GM23248 (cell line): ENCODE measurements around the gene UPF1. TPM values are rescaled to one million over a fixed set of nuclear protein-coding genes. Genes with fewer than 3 reads are reported as not detected.
A peak's percentile ranks its signal among the peaks of the same experiment; 100 is the strongest.

ENCODE experiments used
- DNase-seq: peaks from one replicate; pipeline ENCODE4 v3.0.0-alpha.2; 2015
- H2AFZ ChIP-seq: fragments of 200-600 bp; sonication (generic); 2 replicates; pipeline ENCODE4 v1.6.1; 2016; ENCODE audit warnings: antibody characterized with exemption
- H3F3A ChIP-seq: fragments of 200-600 bp; sonication (generic); 2 replicates; pipeline ENCODE4 v1.6.1; 2016; ENCODE audit warnings: mild to moderate bottlenecking, antibody characterized with exemption, mixed run types; ENCODE audit not compliant: insufficient read depth
- H3K27ac ChIP-seq: fragments of 200-600 bp; sonication (generic); 2 replicates; pipeline ENCODE4 v1.5.1; 2016; ENCODE audit warnings: mild to moderate bottlenecking
- H3K27me3 ChIP-seq: fragments of 200-600 bp; sonication (generic); replicated peaks from 2 replicates; pipeline ENCODE4 v1.6.1; 2016; ENCODE audit warnings: mild to moderate bottlenecking; ENCODE audit not compliant: insufficient read depth
- H3K36me3 ChIP-seq: fragments of 200-600 bp; sonication (generic); 2 replicates; pipeline ENCODE4 v1.6.1; 2016; ENCODE audit warnings: low read depth, mild to moderate bottlenecking
- H3K4me1 ChIP-seq: fragments of 200-600 bp; sonication (generic); 2 replicates; pipeline ENCODE4 v1.6.1; 2016; ENCODE audit warnings: mild to moderate bottlenecking; ENCODE audit not compliant: insufficient read depth
- H3K4me2 ChIP-seq: fragments of 200-600 bp; sonication (generic); one replicate; pipeline ENCODE4 v1.6.1; 2016; ENCODE audit warnings: mild to moderate bottlenecking; ENCODE audit not compliant: unreplicated experiment
- H3K4me3 ChIP-seq: fragments of 200-600 bp; sonication (generic); 2 replicates; pipeline ENCODE4 v1.5.1; 2016; ENCODE audit warnings: mild to moderate bottlenecking
- H3K79me2 ChIP-seq: fragments of 200-600 bp; sonication (generic); 2 replicates; pipeline ENCODE4 v1.6.1; 2016; ENCODE audit warnings: mild to moderate bottlenecking; ENCODE audit not compliant: insufficient read depth
- H3K9ac ChIP-seq: fragments of 200-600 bp; sonication (generic); 2 replicates; pipeline ENCODE4 v1.6.1; 2016; ENCODE audit warnings: mild to moderate bottlenecking
- H3K9me2 ChIP-seq: fragments of 200-600 bp; sonication (generic); 2 replicates; pipeline ENCODE4 v1.6.1; 2016; ENCODE audit warnings: mixed run types, mild to moderate bottlenecking, moderate library complexity; ENCODE audit not compliant: insufficient read depth
- H3K9me3 ChIP-seq: fragments of 200-600 bp; sonication (generic); one replicate; pipeline ENCODE4 v1.6.1; 2017; ENCODE audit warnings: low read depth
- H4K20me1 ChIP-seq: fragments of 200-600 bp; sonication (generic); 2 replicates; pipeline ENCODE4 v1.6.0; 2016; ENCODE audit not compliant: insufficient read depth
- EZH2 ChIP-seq: fragments of 200-600 bp; sonication (generic); IDR thresholded peaks from 2 replicates; pipeline ENCODE4 v1.6.1; 2018; ENCODE audit warnings: antibody characterized with exemption, mild to moderate bottlenecking; ENCODE audit not compliant: insufficient read depth, poor library complexity, severe bottlenecking
- EZH2phosphoT487 ChIP-seq: fragments of 200-600 bp; sonication (generic); IDR thresholded peaks from 2 replicates; pipeline ENCODE4 v1.6.1; 2018; ENCODE audit warnings: antibody characterized with exemption, moderate library complexity, mild to moderate bottlenecking, low read depth; ENCODE audit not compliant: insufficient read depth
- WGBS, 2 experiments: methylation state at CpG; one replicate each; pipeline ENCODE4 v1.1.6; 2015 to 2017; ENCODE audit warnings: low lambda C conversion rate in 2 of 2, low coverage in 1 of 2; ENCODE audit errors: missing lambda C conversion rate in 2 of 2; 5-methylcytosine and 5-hydroxymethylcytosine counted together
- in situ Hi-C: fragments of 300-500 bp; cut with MboI; formaldehyde crosslinking; loops from 2 replicates; pipeline ENCODE4 v1.15.0; 2020
- polyA plus RNA-seq: library from polyadenylated mRNA; unstranded; fragments of >200 nt; fragmentation: Nextera tagmentation; extraction: Ambion mirVana; gene quantifications from 2 replicates; pipeline ENCODE4 v1.2.1, GENCODE V29; 2016
- total RNA-seq: library from RNA; depleted of rRNA; stranded (reverse); fragments of >200 nt; shearing (Covaris generic); gene quantifications from 2 replicates; pipeline ENCODE4 v1.2.3, GENCODE V29; 2014

UPF1 gene
- total and polyA plus RNA-seq, 2 experiments from 2014 or later = 4.3 to 57.4 TPM

DNA sequence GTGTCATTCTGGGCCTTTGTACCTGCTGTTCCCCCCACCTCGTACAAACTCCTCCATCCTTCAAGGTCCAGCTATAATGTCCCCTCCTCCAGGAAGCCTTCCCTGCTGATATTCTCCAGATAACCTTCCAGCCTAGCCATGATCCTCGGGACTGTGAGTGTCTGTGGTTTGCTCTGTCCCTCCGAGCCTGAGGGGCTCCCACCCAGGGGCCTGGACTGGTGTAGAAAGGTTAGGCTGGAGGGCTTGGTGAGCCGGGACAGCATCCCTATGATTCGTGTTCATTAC lies 37.8 kb upstream of the UPF1 start:
- DNase-seq = no peak
- in situ Hi-C loops = no loop called here
- TF ChIP-seq EZH2phosphoT487 = no peak
- no peak for TF ChIP-seq EZH2
- peaks cover 25% of the 10 kb centered on the region for H3K27me3 ChIP-seq
- no peaks in the 10 kb centered on the region for H3K9me2 ChIP-seq
- no peak overlapping the region for H3K27ac ChIP-seq
- no peaks in the 10 kb centered on the region for H3K36me3 ChIP-seq
- H4K20me1 ChIP-seq = no peaks in the 10 kb centered on the region
- peaks cover 14% of the 10 kb centered on the region for H3K4me1 ChIP-seq
- no peaks in the 10 kb centered on the region for H3K9me3 ChIP-seq
- no peak overlapping the region for H2AFZ ChIP-seq
- H3K4me3 ChIP-seq = no peak overlapping the region
- H3F3A ChIP-seq = 0 out of 2 replicates have a peak, but pooled peaks cover 9% of the 10 kb centered on the region
- no peaks in the 10 kb centered on the region for H3K79me2 ChIP-seq
- no peak overlapping the region for H3K9ac ChIP-seq
- H3K4me2 ChIP-seq = no peak overlapping the region
- 40 to 67% methylated on average over 5 of the region's 5 CpGs for WGBS, 2 experiments

DNA sequence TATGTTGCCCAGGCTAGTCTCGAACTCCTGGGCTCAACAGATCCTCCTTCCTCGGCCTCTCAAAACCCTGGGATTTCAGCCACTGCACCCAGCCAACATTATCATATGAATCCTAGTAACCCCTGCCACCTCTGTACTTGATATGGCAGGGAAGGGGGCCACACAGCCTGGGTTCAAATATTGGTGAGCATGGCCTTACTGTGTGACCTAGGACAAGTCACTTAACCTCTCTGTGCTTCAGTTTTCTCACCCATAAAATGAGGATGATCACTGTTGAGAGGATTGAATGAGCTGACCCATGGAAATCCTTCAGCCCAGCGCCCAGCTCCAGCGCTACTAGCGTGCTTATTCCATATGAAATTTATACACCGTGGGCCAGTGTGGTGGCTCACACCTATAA lies 37.1 kb upstream of the UPF1 start:
- H3K27ac ChIP-seq = no peak overlapping the region
- H2AFZ ChIP-seq = no peak overlapping the region
- TF ChIP-seq EZH2 (no peak), EZH2phosphoT487 (no peak)
- no peaks in the 10 kb centered on the region for H3K79me2 ChIP-seq
- H3K9me3 ChIP-seq = no peaks in the 10 kb centered on the region
- 0 out of 2 replicates have a peak, but pooled peaks cover 9% of the 10 kb centered on the region for H3F3A ChIP-seq
- peaks cover 18% of the 10 kb centered on the region for H3K27me3 ChIP-seq
- H3K4me3 ChIP-seq = no peak overlapping the region
- DNase-seq = no peak
- H3K9me2 ChIP-seq = no peaks in the 10 kb centered on the region
- no peaks in the 10 kb centered on the region for H3K36me3 ChIP-seq
- no peaks in the 10 kb centered on the region for H4K20me1 ChIP-seq
- in situ Hi-C loops = no loop called here
- H3K4me2 ChIP-seq = no peak overlapping the region
- peaks cover 14% of the 10 kb centered on the region for H3K4me1 ChIP-seq
- WGBS, 2 experiments = 97% methylated on average over 6 of the region's 6 CpGs
- H3K9ac ChIP-seq = no peak overlapping the region

DNA sequence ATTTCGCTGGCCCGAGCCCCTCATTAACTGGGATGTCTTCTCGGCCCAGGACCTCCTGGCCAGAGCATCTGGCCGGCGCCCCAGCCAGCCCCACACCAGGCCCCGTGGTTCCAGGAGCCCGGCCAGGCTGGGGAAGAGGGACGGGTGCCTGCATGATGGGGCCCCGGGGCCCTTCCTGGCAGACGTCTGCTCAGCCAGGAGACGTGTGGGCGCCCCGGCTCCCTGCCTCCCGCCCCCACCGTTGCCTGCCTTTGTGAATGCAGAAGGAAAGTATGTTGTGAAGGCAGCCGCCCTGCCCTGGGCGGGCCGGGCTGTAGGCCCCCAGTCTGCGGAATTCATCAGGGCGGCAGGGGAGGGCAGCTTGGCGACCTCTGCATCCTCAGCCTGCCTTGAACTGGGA lies 36.2 kb upstream of the UPF1 start:
- Histone ChIP-seq H3K4me2 (peak overlapping the region; percentile 30), H3K27ac (peak overlapping the region; percentile 36), H3K79me2 (no peaks in the 10 kb centered on the region), H4K20me1 (no peaks in the 10 kb centered on the region), H3K9ac (no peak overlapping the region; the same call in 1 of the 2 replicates), H3K4me1 (peaks cover 14% of the 10 kb centered on the region), H3K36me3 (no peaks in the 10 kb centered on the region), H3K27me3 (peaks cover 14% of the 10 kb centered on the region), H3F3A (0 out of 2 replicates have a peak, but pooled peaks cover 9% of the 10 kb centered on the region), H3K9me2 (no peaks in the 10 kb centered on the region), H2AFZ (peak overlapping the region; percentile 50), H3K4me3 (peak overlapping the region; percentile 13), H3K9me3 (no peaks in the 10 kb centered on the region)
- DNase-seq = peak; percentile 84
- in situ Hi-C loops = no loop called here
- WGBS, 2 experiments = 4 to 7% methylated on average over 19 to 21 of the region's 21 CpGs
- TF ChIP-seq EZH2 = no peak

DNA sequence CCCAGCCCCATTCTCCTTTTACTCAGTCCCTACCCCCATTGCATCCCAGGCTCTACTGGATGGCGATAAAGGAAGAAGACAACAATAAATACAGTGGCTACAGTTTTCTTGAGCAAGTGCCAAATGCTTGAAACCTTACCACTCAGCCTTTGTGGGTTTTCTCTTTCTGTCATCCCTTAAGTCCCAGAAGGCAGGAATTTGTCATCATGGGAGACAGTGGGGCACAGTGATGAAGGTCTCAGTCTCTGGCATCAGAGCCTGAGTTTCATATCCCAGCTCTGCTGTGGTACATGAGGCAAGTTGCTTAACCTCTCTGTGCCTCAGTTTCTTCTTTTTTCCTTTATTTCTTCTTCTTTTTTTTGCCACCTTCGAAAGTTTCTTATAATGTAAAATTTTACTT lies 35.5 kb upstream of the UPF1 start:
- no peaks in the 10 kb centered on the region for H3K79me2 ChIP-seq
- H3K27me3 ChIP-seq = peaks cover 7% of the 10 kb centered on the region; the same call in 1 of the 2 replicates
- no peak overlapping the region for H3K4me2 ChIP-seq
- in situ Hi-C loops = no loop called here
- WGBS, 2 experiments = 64 to 70% methylated on average over 2 of the region's 2 CpGs
- 0 out of 2 replicates have a peak, but pooled peaks cover 9% of the 10 kb centered on the region for H3F3A ChIP-seq
- no peak overlapping the region for H3K4me3 ChIP-seq
- no peaks in the 10 kb centered on the region for H3K9me3 ChIP-seq
- H3K4me1 ChIP-seq = peaks cover 14% of the 10 kb centered on the region
- no peak overlapping the region for H3K9ac ChIP-seq
- peak; percentile 57 for DNase-seq
- no peaks in the 10 kb centered on the region for H4K20me1 ChIP-seq
- H2AFZ ChIP-seq = no peak overlapping the region
- peak overlapping the region; percentile 36; the same call in 1 of the 2 replicates for H3K27ac ChIP-seq
- TF ChIP-seq EZH2phosphoT487 (no peak), EZH2 (no peak)
- no peaks in the 10 kb centered on the region for H3K36me3 ChIP-seq
- no peaks in the 10 kb centered on the region for H3K9me2 ChIP-seq
